Measurements from ENCODE around the gene OR14C36. TPM values are rescaled to one million over a fixed set of nuclear protein-coding genes. Genes with fewer than 3 reads are reported as not detected.

Gene OR14C36
- total RNA-seq, 1 donor from 2014 or later = not detected

Other genes starting within 250 kb of the OR14C36 start
- gene OR2M5, start 203.6 kb upstream of the OR14C36 start, total RNA-seq = not detected
- not detected for gene OR2M2, start 174.0 kb upstream of the OR14C36 start, total RNA-seq
- not detected for gene OR2M3, start 151.5 kb upstream of the OR14C36 start, total RNA-seq
- gene OR2M4, start 117.4 kb upstream of the OR14C36 start, total RNA-seq = not detected
- gene OR2T33, start 70.8 kb upstream of the OR14C36 start, total RNA-seq = not detected
- not detected for gene OR2T12, start 45.4 kb upstream of the OR14C36 start, total RNA-seq
- gene OR2M7, start 24.2 kb upstream of the OR14C36 start, total RNA-seq = not detected
- gene OR2T4, start 12.9 kb downstream of the OR14C36 start, total RNA-seq = not detected
- not detected for gene OR2T6, start 27.0 kb downstream of the OR14C36 start, total RNA-seq
- not detected for gene OR2T1, start 54.3 kb downstream of the OR14C36 start, total RNA-seq
- gene OR2T2, start 96.9 kb downstream of the OR14C36 start, total RNA-seq = not detected
- gene OR2T3, start 124.6 kb downstream of the OR14C36 start, total RNA-seq = not detected
- not detected for gene OR2T5, start 139.8 kb downstream of the OR14C36 start, total RNA-seq
- gene OR2G6, start 159.3 kb downstream of the OR14C36 start, total RNA-seq = not detected
- gene OR2T29, start 214.0 kb downstream of the OR14C36 start, total RNA-seq = not detected
- gene OR2T34, start 226.0 kb downstream of the OR14C36 start, total RNA-seq = not detected
- not detected for gene OR2T10, start 248.9 kb downstream of the OR14C36 start, total RNA-seq